ENCODE measurements around the gene PTPN1. TPM values are rescaled to one million over a fixed set of nuclear protein-coding genes. Genes with fewer than 3 reads are reported as not detected.

The PTPN1 gene
- total and polyA plus RNA-seq, 4 donors: 5.8 to 10.6 (median 9.7) TPM

- Histone ChIP-seq H3K27ac (ENCODE audit: low read depth in 1 of 2, low read length in 2 of 2) (no peak overlapping the region), H3K4me3 (ENCODE audit: low read depth in 1 of 3, low read length in 3 of 3) (no peak overlapping the region), H3K4me1 (ENCODE audit: control insufficient read depth in 4 of 4, insufficient read depth in 4 of 4, low read length in 3 of 4) (peaks cover under 1 to 17% (median 9%) of the 10 kb centered on the region in 4 donors), H3K36me3 (ENCODE audit: control insufficient read depth in 4 of 4, insufficient read depth in 3 of 4, low read depth in 1 of 4, low read length in 3 of 4) (no peaks in the 10 kb centered on the region), H3K9ac (ENCODE audit: low read depth in 1 of 2, low read length in 2 of 2) (no peak overlapping the region), H3K9me3 (ENCODE audit: control insufficient read depth in 4 of 4, low read length in 3 of 4) (no peaks in the 10 kb centered on the region), H3K27me3 (ENCODE audit: control insufficient read depth in 4 of 4, insufficient read depth in 4 of 4, low read length in 3 of 4) (no peaks in the 10 kb centered on the region)
- 88% methylated on average over 11 of the region's 11 CpGs for WGBS
- DNase-seq (ENCODE audit: low spot score): no peak
- TF ChIP-seq ZBTB33 (IDR thresholded peaks at IDR 0.05) (no peak), FOXA2 (IDR thresholded peaks at IDR 0.05) (no peak), CTCF (IDR thresholded peaks at IDR 0.05; ENCODE audit: low read depth, low read length, missing input control) (no peak), HNF4G (IDR thresholded peaks at IDR 0.05) (no peak)
Measured at GRCh38 chr20:50596694-50597021, 86.5 kb downstream of the PTPN1 start.

GRCh38 chr20:50597406-50597969 lies 87.3 kb downstream of the PTPN1 start:
- Histone ChIP-seq H3K9ac (ENCODE audit: low read depth in 1 of 2, low read length in 2 of 2) (no peak overlapping the region), H3K9me3 (ENCODE audit: control insufficient read depth in 4 of 4, low read length in 3 of 4) (no peaks in the 10 kb centered on the region), H3K27ac (ENCODE audit: low read depth in 1 of 2, low read length in 2 of 2) (no peak overlapping the region), H3K36me3 (ENCODE audit: control insufficient read depth in 4 of 4, insufficient read depth in 3 of 4, low read depth in 1 of 4, low read length in 3 of 4) (peaks cover 0 to 3% (median 0%) of the 10 kb centered on the region in 4 donors), H3K4me1 (ENCODE audit: control insufficient read depth in 4 of 4, insufficient read depth in 4 of 4, low read length in 3 of 4) (peaks cover 0 to 10% (median 3%) of the 10 kb centered on the region in 4 donors), H3K27me3 (ENCODE audit: control insufficient read depth in 4 of 4, insufficient read depth in 4 of 4, low read length in 3 of 4) (no peaks in the 10 kb centered on the region), H3K4me3 (ENCODE audit: low read depth in 1 of 3, low read length in 3 of 3) (no peak overlapping the region)
- WGBS: 79% methylated on average over 22 of the region's 22 CpGs
- DNase-seq (ENCODE audit: low spot score): no peak
- TF ChIP-seq EGR1 (IDR thresholded peaks at IDR 0.05; ENCODE audit: low read depth in 2 of 2) (no peak), SP1 (IDR thresholded peaks at IDR 0.05) (no peak), GABPA (IDR thresholded peaks at IDR 0.05 in 1 of 2, conservative IDR thresholded peaks at IDR 0.05 in 1 of 2) (no peak), ZBTB33 (IDR thresholded peaks at IDR 0.05) (no peak), RAD21 (IDR thresholded peaks at IDR 0.05) (no peak), YY1 (IDR thresholded peaks at IDR 0.05) (no peak), RXRA (IDR thresholded peaks at IDR 0.05) (no peak), HNF4G (IDR thresholded peaks at IDR 0.05) (no peak), REST (IDR thresholded peaks at IDR 0.05) (no peak), MAX (IDR thresholded peaks at IDR 0.05) (no peak)
